GM19328 (cell line): ENCODE results near the gene OLFML3.
"Not testable (repeated sequence)": the region's sequence is repeated elsewhere in the genome, so short reads cannot be mapped to it uniquely, and the experiment has no call there.

ENCODE experiments used
- ATAC-seq: cut with Tn5 transposase; IDR thresholded peaks from one replicate; pipeline ENCODE4 v1.9.1; 2021; ENCODE audit warnings: mild to moderate bottlenecking, moderate library complexity; ENCODE audit not compliant: unreplicated experiment

OLFML3 gene

DNA sequence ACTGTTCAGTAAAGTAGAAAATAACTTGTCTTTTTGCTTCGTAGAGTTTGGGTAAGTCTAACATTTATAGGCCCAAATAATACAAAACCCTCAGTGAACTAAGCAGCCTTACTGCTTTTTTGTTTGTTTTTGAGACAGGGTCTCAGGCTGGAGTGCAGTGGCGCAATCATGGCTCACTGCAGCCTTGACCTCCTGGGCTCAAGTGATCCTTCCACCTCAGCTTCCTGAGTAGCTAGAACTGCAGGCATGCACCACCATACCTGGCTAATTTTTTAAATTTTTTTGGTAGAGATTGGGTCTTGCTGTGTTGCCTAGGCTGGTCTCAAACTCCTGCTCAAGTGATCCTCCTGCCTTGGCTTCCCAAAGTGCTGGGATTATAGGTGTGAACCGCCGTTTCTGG is 31.1 kb upstream of the OLFML3 start:
- not testable (repeated sequence) for ATAC-seq

DNA sequence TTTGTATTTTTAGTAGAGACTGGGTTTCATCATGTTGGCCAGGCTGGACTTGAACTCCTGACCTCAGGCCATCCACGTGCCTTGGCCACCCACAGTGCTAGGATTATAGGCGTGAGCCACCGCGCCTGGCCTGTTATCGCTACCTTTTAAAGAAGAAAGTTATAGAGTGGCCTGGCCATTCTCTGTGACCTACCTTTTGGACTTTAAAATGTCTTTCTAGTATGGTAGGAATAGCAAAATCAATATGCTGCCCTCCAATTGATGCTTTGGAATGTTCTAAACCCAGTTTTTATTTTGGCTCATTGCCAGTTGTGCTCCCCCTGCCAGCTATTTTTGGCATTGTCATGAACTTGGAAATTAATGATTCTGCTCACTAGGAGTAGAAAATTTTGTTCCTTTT is 30.3 kb upstream of the OLFML3 start:
- no peak for ATAC-seq

DNA sequence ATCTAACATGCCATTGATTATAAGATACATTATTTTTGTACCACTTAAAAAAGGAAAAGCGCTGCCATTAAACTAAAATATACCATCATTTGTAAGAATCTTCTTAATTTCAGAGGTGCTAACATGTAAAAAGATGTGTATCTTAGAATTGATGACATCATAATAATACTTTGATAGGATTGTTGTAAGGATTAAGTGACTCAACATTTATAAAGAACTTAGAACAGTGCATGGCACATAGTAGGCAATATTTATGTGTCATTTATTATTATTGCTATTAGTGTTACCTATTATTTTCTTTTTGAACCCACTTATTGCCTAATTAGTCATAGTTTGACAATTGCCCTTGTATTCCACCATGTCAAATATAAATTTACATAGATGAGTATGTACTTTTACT is 28.4 kb upstream of the OLFML3 start:
- ATAC-seq, result no peak

DNA sequence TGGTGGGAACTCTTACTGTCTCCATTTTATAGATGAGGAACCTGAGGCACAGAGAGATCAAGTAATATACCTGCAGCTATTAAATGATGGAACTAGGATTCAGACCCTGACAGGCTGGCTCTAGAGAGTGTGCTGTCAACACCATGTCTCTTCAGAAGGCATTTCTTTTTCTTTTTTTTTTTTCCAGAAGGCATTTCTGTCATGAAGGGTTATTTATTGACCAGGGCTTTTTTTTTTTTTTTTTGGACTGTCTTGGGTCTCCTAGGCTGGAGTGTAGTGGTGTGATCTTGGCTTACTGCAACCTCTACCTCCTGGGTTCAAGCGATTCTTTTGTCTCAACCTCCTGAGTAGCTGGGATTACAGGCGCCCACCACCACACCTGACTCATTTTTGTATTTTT is 27.6 kb upstream of the OLFML3 start:
- ATAC-seq, result no peak

DNA sequence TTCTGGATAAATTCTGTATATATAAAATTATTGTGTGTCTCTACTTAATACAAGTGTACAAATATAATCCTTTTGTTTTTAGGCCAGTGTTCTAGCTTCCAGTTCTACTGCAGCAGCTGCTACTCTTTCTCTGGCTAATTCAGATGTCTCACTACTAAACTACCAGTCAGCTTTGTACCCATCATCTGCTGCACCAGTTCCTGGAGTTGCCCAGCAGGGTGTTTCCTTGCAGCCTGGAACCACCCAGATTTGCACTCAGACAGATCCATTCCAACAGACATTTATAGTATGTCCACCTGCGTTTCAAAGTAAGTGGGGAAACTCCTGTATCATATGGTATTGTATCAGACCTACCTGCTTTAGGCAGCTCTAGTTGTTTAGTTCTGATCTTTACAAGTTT is 21.3 kb upstream of the OLFML3 start:
- ATAC-seq, result no peak

DNA sequence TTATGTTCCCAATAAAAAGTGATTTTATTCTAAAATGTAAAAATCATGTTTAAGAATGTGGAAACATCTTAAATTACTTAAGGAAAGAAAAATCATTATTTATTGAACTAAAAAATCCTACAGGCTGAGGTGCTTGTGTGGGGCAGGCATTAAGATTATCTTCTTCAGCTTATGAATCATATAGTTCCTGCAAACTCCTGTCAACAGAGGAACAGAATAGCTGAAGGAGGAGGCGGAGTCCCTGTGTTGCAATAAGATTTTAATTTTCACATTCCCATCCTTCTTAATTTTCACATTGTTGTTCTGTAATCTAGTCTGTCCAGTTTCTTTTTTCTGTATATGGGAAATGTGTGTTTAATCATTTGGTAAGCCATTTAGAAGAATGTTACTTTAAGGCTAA is 20.6 kb upstream of the OLFML3 start:
- ATAC-seq, result no peak

DNA sequence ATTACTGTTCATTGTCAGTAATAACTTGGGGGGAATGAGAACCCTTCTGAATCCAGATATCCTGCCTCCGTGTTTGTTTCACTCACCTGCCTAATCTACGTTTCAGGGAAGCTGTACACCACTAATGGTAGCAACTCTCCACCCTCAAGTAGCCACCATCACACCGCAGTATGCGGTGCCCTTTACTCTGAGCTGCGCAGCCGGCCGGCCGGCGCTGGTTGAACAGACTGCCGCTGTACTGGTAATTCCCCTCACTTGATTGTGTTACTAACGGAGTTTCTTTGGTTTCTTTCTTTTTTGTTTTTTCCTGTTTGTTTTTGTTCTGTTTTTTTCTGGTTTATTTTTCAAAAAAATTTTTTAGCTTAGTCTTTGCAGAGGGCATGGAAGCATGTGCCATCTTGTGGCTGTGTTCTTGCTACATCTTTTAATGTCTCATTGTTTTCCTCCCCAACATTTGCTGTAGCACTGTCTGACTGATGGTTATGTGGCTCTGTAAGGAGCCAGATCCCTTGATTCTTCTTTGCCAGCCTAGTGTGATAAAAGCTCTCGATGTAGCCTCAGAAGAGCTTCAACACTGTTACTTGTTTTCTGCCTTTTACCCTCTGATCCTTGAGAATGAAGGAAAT is 15.9 kb upstream of the OLFML3 start:
- ATAC-seq, result no peak

DNA sequence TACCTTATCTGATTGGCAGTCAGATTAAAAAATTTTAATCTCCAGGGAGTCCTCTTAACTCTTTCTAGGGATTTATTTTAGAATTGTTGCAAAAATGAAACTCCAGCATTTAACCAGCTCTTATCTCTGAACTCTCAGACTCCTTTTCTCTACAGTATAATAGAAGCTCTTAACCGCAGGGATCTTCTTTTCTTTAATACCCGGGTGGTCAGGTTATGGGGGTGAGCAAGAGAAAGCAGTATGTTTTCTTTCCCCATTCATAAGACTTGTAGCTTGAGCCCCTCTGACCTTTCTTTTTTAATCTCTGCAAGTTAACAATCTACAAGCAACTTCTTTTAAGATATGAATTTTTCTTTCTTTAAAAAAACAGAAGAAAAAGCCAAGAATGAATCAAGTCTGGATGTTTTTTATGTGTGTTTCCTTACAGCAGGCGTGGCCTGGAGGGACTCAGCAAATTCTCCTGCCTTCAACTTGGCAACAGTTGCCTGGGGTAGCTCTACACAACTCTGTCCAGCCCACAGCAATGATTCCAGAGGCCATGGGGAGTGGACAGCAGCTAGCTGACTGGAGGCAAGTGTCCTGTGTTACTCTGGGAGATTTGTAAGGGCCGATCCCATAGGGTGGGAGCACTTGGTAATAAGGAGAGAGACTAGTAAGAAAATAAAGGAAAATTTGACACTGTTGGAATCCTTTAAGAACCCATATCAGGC is 13.4 kb upstream of the OLFML3 start:
- ATAC-seq, result no peak

DNA sequence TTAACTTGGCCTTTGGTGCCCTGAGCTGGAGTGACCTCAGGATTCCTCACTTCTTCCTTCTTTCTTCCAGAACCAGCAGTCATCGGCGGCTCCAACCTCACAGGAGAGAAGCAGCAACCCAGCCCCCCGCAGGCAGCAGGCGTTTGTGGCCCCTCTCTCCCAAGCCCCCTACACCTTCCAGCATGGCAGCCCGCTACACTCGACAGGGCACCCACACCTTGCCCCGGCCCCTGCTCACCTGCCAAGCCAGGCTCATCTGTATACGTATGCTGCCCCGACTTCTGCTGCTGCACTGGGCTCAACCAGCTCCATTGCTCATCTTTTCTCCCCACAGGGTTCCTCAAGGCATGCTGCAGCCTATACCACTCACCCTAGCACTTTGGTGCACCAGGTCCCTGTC is 6.3 kb upstream of the OLFML3 start:
- no peak for ATAC-seq

DNA sequence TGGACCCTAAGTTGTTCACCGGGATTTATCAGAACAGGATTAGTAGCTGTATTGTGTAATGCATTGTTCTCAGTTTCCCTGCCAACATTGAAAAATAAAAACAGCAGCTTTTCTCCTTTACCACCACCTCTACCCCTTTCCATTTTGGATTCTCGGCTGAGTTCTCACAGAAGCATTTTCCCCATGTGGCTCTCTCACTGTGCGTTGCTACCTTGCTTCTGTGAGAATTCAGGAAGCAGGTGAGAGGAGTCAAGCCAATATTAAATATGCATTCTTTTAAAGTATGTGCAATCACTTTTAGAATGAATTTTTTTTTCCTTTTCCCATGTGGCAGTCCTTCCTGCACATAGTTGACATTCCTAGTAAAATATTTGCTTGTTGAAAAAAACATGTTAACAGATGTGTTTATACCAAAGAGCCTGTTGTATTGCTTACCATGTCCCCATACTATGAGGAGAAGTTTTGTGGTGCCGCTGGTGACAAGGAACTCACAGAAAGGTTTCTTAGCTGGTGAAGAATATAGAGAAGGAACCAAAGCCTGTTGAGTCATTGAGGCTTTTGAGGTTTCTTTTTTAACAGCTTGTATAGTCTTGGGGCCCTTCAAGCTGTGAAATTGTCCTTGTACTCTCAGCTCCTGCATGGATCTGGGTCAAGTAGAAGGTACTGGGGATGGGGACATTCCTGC is 3.9 kb upstream of the OLFML3 start:
- ATAC-seq, result no peak

DNA sequence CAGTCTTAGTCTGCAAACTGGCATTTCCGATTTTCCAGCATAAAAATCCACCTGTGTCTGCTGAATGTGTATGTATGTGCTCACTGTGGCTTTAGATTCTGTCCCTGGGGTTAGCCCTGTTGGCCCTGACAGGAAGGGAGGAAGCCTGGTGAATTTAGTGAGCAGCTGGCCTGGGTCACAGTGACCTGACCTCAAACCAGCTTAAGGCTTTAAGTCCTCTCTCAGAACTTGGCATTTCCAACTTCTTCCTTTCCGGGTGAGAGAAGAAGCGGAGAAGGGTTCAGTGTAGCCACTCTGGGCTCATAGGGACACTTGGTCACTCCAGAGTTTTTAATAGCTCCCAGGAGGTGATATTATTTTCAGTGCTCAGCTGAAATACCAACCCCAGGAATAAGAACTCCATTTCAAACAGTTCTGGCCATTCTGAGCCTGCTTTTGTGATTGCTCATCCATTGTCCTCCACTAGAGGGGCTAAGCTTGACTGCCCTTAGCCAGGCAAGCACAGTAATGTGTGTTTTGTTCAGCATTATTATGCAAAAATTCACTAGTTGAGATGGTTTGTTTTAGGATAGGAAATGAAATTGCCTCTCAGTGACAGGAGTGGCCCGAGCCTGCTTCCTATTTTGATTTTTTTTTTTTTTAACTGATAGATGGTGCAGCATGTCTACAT is 2.5 kb upstream of the OLFML3 start:
- ATAC-seq, result no peak

DNA sequence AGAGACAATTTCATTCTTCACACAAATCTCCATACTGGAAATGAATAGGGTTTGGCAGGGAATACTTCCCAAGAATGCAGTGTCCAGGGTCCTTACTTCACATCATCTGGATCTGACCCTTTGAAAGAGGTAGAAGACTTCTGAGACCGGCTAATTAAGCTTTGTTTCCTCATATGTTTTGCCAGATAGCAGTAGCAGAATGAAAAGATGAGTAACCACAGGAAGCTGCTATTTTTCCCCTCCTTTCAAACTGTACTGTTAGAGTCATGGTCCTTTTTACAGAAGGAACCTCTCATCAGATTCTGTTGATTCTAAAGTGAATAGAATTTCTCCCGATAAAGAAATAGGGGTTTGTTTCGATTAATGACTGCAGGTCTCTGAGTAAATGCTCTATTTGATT is 1.4 kb upstream of the OLFML3 start:
- no peak for ATAC-seq

DNA sequence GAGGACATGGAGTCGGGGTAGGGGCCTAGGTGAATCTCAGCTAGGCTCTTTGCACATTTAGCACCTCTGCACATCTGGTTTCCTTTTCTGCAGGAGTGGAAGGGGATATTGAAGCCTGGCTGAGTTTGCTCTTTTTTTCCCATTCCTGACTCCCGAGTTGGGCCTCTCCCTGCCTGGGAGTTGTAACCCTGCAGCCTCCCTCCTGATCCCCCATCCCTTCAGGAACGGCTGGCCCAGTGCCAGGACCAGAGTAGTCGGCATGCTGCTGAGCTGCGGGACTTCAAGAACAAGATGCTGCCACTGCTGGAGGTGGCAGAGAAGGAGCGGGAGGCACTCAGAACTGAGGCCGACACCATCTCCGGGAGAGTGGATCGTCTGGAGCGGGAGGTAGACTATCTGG is 836 bp downstream of the OLFML3 start:
- ATAC-seq, result no peak

DNA sequence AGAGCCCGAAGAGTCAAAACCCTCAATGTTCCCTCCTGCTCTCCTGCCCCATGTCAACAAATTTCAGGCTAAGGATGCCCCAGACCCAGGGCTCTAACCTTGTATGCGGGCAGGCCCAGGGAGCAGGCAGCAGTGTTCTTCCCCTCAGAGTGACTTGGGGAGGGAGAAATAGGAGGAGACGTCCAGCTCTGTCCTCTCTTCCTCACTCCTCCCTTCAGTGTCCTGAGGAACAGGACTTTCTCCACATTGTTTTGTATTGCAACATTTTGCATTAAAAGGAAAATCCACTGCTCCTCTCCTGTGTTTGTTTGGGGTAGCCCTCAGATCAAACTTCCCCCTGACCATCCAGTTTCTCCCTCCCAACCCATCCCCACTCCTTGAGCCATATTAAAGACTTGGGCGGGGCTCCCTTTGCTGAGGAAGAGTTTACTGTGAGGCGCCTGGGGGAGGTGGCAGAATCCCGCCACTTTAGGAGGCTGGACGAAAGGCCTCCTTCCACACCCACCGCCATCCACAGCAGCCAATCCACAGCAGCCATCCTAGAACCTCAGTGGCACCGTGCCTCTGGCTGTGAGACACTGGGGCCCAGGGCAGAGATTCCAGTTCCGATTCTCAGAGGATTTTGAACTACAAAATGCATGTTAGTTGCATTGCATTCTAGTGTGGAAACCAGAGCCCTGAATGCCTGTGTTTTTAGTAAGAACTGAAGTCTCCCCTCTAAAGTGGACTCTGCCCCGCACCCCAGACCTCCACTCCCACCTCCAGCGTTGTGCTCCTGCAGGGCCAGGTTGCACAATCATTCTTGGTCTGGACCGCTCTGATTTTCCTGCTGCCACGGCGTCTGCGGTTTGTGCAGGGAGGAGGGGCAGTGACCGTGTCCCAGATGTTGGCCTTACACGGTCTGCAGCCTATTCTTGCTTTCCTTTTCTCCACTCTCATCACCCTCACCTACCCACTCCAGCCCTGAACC is 3.0 kb downstream of the OLFML3 start:
- no peak for ATAC-seq

DNA sequence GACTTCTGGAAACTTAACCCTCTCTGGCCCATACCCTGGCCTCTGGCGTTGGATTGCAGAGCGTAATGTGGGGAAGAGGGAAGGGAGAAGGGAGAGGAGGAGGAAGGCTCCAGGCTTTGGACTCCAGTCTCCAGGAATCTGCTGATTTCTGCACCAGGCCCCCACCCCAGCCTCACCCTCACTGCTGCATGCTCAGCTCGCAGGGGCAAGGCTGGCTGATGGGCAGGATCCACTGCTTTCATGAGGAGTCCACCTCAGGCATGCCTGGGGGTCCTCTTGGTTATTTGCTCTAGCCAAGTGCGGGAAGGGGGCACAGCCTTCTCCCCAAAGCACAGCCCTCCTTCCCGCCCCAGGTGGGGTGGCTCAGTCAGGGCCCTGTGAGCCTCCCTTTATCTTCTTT is 3.7 kb downstream of the OLFML3 start:
- ATAC-seq, result no peak

DNA sequence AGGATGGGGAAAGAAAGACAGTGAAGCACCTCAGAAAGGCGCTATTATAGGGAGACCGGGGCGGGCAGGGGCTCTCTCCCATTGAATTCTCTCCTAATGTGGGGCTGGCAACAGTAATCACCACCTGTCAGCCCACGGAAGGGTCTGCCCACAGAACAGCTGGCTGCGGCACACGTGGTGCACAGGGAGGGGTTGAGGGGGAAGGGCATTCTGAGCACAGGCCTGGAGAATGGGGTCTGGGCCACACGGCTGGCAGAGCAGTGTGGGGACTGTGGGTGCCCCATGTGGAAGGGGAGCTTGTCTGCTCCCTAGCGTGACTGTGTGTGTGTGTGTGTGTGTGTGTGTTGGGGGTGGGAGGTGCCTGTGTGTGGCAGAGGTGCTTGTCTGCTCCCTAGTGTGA is 4.1 kb downstream of the OLFML3 start:
- no peak for ATAC-seq

DNA sequence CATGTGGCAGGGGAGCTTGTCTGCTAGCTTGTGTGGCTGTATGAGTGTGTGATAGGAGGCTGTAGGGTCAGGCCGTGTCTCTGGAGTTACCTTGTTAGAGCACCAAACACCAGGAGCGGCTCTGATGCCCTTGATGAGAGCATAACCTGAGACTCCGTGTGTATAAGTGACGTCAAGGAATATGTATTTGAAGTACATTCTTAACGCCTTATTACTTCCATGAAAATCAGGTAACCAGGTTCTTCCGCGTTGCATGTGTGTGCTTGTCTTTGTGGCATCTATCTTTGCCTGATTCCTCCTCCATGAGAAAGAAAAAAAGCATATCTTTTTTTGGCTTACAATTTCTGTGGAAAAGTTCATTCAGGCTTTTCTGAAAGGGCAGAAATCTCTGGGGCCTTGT is 4.6 kb downstream of the OLFML3 start:
- ATAC-seq, result no peak

DNA sequence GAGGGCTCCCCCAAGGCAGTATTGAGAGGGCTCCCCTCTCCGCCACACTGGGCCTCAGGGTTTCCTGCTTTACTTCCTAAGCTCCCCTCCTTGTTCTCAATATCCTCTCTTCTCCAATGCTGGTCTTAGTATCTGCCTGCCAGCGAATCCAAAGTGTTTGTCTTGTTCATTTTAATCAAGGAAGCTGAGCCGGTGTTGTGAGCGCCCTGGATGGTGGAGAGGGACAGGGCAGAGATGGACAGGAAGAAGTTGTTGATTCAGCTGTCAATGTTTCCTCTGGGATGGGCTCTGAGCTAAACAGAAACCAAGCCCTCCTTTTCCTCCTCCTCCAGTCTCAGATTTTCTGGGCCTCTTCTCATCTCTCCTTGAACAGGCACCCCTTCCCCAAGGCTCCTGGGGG is 5.4 kb downstream of the OLFML3 start:
- ATAC-seq, result no peak

DNA sequence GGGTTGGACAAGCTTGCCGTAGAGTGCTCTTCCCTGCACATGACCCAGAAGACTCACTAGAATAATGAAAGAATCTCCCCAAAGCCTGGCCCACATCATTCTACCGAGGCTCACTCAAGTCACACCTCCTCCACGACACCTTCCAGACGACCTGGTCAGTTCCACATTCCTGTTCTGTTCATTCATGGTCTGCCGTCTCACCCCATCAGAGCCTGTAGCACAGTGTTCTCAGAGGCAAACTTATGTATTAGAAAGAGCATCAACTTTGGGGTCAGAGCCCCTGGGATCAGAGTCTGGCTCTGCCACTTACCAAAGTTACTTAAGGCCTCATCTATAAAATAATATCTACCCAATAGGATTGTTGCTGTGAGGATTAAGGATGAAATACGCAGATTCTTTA is 7.5 kb downstream of the OLFML3 start:
- no peak for ATAC-seq

DNA sequence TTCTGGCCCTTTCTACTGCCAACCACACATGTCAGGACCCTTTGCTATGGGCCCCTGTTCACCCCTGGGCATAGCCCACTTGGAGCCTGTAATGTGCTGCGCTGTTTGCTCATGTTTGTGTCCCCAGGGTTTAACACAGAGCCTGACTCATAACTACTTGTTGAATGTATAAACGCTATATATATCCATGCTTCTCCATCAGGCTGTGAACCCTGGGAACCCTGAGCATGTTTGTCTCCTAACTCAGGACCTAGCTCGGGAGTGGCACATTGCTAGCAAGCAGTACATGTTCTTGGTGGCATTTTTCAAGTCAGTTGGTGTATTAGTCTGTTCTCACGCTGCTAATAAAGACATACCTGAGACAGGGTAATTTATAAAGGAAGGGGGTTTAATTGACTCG is 8.0 kb downstream of the OLFML3 start:
- no peak for ATAC-seq

DNA sequence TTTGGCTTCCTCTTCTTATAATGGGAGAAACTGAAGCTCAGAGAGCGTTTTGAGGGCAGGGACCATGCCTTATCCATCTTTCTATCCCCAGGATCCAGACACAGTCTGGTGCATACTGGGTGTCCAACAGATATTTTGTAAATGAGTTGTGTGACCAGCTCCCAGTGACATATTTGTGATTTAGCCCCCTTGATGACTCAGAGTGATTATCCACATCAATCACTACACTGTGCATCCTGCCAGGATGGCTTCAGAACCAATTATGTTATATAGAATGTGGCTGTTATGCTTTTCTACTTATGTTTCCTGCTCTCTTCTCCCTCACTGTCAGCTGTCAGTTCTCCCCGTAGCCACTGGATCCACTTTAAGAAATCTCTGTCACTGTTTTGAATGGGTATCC is 11.3 kb downstream of the OLFML3 start:
- ATAC-seq, result no peak
